HCT116 (cell line): ENCODE data around the gene KDM3B. TPM values are rescaled to one million over a fixed set of nuclear protein-coding genes. Genes with fewer than 3 reads are reported as not detected.

ENCODE experiments used
- ATAC-seq: fragments of 200-7000 bp; cut with Tn5 transposase; 2 replicates; pipeline ENCODE4 v1.9.1; 2020; ENCODE audit warnings: mild to moderate bottlenecking, moderate library complexity
- BruUV-seq: library from RNA; stranded (reverse); fragments of 400-500 nt; replicated peaks from 2 replicates; lab custom pipeline; 2021; lab: Mats Ljungman, UMichigan
- CTCF ChIA-PET: fragments of 300-600 bp; sonication (Branson Sonifier 250); formaldehyde crosslinking; loops from one replicate; lab custom pipeline; 2021; ENCODE audit warnings: antibody characterized with exemption; lab: Charles Lee
- POLR2A ChIA-PET: fragments of 300-600, 350-600 bp; sonication (Branson Sonifier 250); formaldehyde crosslinking; loops from one replicate; lab custom pipeline; 2021; ENCODE audit warnings: antibody characterized with exemption; lab: Charles Lee
- RAD21 ChIA-PET, 2 experiments: fragments of 300-600 bp; sonication (Branson Sonifier 250); formaldehyde crosslinking; loops; one replicate each; lab custom pipeline; 2023; ENCODE audit warnings: low total read pairs in 2 of 2; ENCODE audit not compliant: uncharacterized antibody in 2 of 2, unreplicated experiment in 2 of 2, low non-redundant PET in 1 of 2; lab: Charles Lee
- DNase-seq: peaks from one replicate; pipeline ENCODE4 v3.0.0-alpha.2; 2010; ENCODE audit warnings: low read depth, low spot score
- H2AFZ ChIP-seq: fragments of 200-600 bp; shearing (Covaris generic), sonication (generic); 2 replicates; pipeline ENCODE4 v1.6.1; 2017; ENCODE audit warnings: low read depth, mixed run types, mixed read lengths, antibody characterized with exemption, low read length; ENCODE audit not compliant: poor library complexity, severe bottlenecking
- H3K27ac ChIP-seq: 2 replicates; pipeline ENCODE4 v1.5.1; 2012; ENCODE audit warnings: low read depth, low read length
- H3K27me3 ChIP-seq: fragments of 200-600 bp; sonication (generic); 2 replicates; pipeline ENCODE4 v1.6.1; 2016; ENCODE audit warnings: mixed run types, low read length, mixed read lengths; ENCODE audit not compliant: insufficient read depth
- H3K36me3 ChIP-seq, 2 experiments: fragments of 200-500 bp in 1 of 2; fragments of 200-600 bp in 1 of 2; sonication (Bioruptor generic) in 1 of 2; sonication (generic) in 1 of 2; 2 replicates each; pipeline versions ENCODE4 v1.5.1 to v1.6.1; 2014 to 2016; ENCODE audit warnings: low read length in 2 of 2, inconsistent platforms in 1 of 2, mixed read lengths in 1 of 2, mixed run types in 1 of 2; ENCODE audit not compliant: insufficient read depth in 2 of 2, control insufficient read depth in 1 of 2
- H3K4me1 ChIP-seq, 2 experiments: fragments of 200-600 bp in 1 of 2; sonication (generic) in 1 of 2; 2 replicates each; pipeline versions ENCODE4 v1.5.1 to v1.6.1; 2012 to 2017; ENCODE audit warnings: low read length in 2 of 2, inconsistent platforms in 1 of 2, mild to moderate bottlenecking in 1 of 2, mixed read lengths in 1 of 2, mixed run types in 1 of 2, moderate library complexity in 1 of 2; ENCODE audit not compliant: insufficient read depth in 2 of 2, control insufficient read depth in 1 of 2
- H3K4me2 ChIP-seq: fragments of 200-600 bp; sonication (generic); 2 replicates; pipeline ENCODE4 v1.6.1; 2017; ENCODE audit warnings: mixed run types, low read length, mixed read lengths
- H3K4me3 ChIP-seq, 2 experiments: fragments of 200-600 bp in 1 of 2; sonication (generic) in 1 of 2; replicated peaks in 1 of 2; 2 replicates each; pipeline ENCODE4 v1.5.1; 2011 to 2016; ENCODE audit warnings: low read length in 2 of 2, control low read depth in 1 of 2, low read depth in 1 of 2, mild to moderate bottlenecking in 1 of 2, mixed read lengths in 1 of 2, mixed run types in 1 of 2
- H3K79me2 ChIP-seq: fragments of 200-600 bp; sonication (generic); 2 replicates; pipeline ENCODE4 v1.6.1; 2017; ENCODE audit warnings: mild to moderate bottlenecking, mixed run types, low read length, moderate library complexity, mixed read lengths; ENCODE audit not compliant: insufficient read depth
- H3K9ac ChIP-seq: fragments of 200-600 bp; sonication (generic); 2 replicates; pipeline ENCODE4 v1.6.1; 2016; ENCODE audit warnings: low read length, mixed read lengths
- H3K9me2 ChIP-seq: fragments of 200-600 bp; sonication (generic), shearing (Covaris generic); 2 replicates; pipeline ENCODE4 v1.6.1; 2017; ENCODE audit warnings: mixed run types, mild to moderate bottlenecking, moderate library complexity; ENCODE audit not compliant: insufficient read depth
- H3K9me3 ChIP-seq, 2 experiments: fragments of 200-500 bp in 1 of 2; fragments of 200-600 bp in 1 of 2; sonication (Bioruptor generic) in 1 of 2; sonication (generic) in 1 of 2; 2 replicates each; pipeline ENCODE4 v1.6.1; 2014 to 2017; ENCODE audit warnings: low read length in 2 of 2, mixed read lengths in 2 of 2, inconsistent platforms in 1 of 2, low read depth in 1 of 2, mild to moderate bottlenecking in 1 of 2, mixed run types in 1 of 2, moderate library complexity in 1 of 2; ENCODE audit not compliant: control insufficient read depth in 1 of 2, insufficient read depth in 1 of 2
- H4K20me1 ChIP-seq: fragments of 200-600 bp; sonication (generic), shearing (Covaris generic); 2 replicates; pipeline ENCODE4 v1.6.1; 2017; ENCODE audit warnings: mixed run types, mild to moderate bottlenecking, moderate library complexity; ENCODE audit not compliant: insufficient read depth
- CTCF ChIP-seq, 3 experiments: fragments of 200-600 bp in 1 of 3; sonication (generic) in 1 of 3; IDR thresholded peaks in 2 of 3; conservative IDR thresholded peaks in 1 of 3; 2 replicates each; pipeline ENCODE4 v1.5.1; 2012 to 2017; ENCODE audit warnings: low read depth in 2 of 3, low read length in 2 of 3, antibody characterized with exemption in 1 of 3, borderline replicate concordance in 1 of 3, control low read depth in 1 of 3, mild to moderate bottlenecking in 1 of 3, mixed read lengths in 1 of 3, mixed run types in 1 of 3, moderate library complexity in 1 of 3; ENCODE audit not compliant: insufficient read depth in 1 of 3
- FOSL1 ChIP-seq: IDR thresholded peaks from 2 replicates; pipeline ENCODE4 v1.6.1; 2012; ENCODE audit warnings: low read depth
- POLR2A ChIP-seq: IDR thresholded peaks from 2 replicates; pipeline ENCODE4 v1.7.0; 2011; ENCODE audit warnings: borderline replicate concordance; ENCODE audit not compliant: insufficient read depth, insufficient read length; ENCODE audit errors: extremely low read depth
- POLR2AphosphoS5 ChIP-seq: IDR thresholded peaks from 2 replicates; pipeline ENCODE4 v1.6.1; 2011; ENCODE audit warnings: mild to moderate bottlenecking, low read depth, low read length, moderate library complexity
- YY1 ChIP-seq: IDR thresholded peaks from 2 replicates; pipeline ENCODE4 v1.6.1; 2011; ENCODE audit warnings: low read length, low read depth, moderate library complexity, mild to moderate bottlenecking; ENCODE audit not compliant: insufficient replicate concordance; ENCODE audit errors: extremely low read depth
- intact Hi-C: fragments of 100-400 bp; cut with micrococcal nuclease; formaldehyde crosslinking; loops from 2 replicates; pipeline ENCODE4 v1.10.0; 2022
- total RNA-seq: library from RNA; stranded (reverse); gene quantifications from one replicate; pipeline ENCODE4 v1.2.1, GENCODE V29; 2021; ENCODE audit not compliant: unreplicated experiment

KDM3B gene
- total RNA-seq, 1 experiment from 2014 or later: 65.1 TPM

- H3K79me2 ChIP-seq: peaks cover 31% of the 10 kb centered on the region
- no TSS peak for BruUV-seq
- H3K9me3 ChIP-seq: no peaks in the 10 kb centered on the region
- peak overlapping the region; percentile 53 to 82 for H3K4me3 ChIP-seq
- peak; percentile 81 for DNase-seq
- no peaks in the 10 kb centered on the region for H3K9me2 ChIP-seq
- CTCF ChIA-PET: interaction anchor here (1.0 to 3.4 kb wide), 4 partner anchors 9 to 53 kb away, joined by 3 to 48 read pairs (median 8); no protein-coding TSS in a partner anchor
- H3K4me1 ChIP-seq: peaks cover 0 to 40% of the 10 kb centered on the region in 2 experiments; a peak in 3 of 4 replicates
- intact Hi-C loops: no loop called here
- H3K4me2 ChIP-seq: peak overlapping the region; percentile 100
- RAD21 ChIA-PET: interaction anchor here in 1 of 2 experiments (1.1 kb wide), 1 partner anchor 71 kb away, joined by 3 read pairs; no protein-coding TSS in a partner anchor
- H4K20me1 ChIP-seq: no peaks in the 10 kb centered on the region; the same call in 1 of the 2 replicates
- POLR2A ChIA-PET: interaction anchor here (1.0 to 3.1 kb wide), 3 partner anchors 9 to 111 kb away, joined by 3 to 16 read pairs (median 4); no protein-coding TSS in a partner anchor
- TF ChIP-seq POLR2A (peak; percentile 33), FOSL1 (no peak), POLR2AphosphoS5 (peak; percentile 77), YY1 (peak; percentile 7), CTCF (IDR thresholded peaks at IDR 0.05 in 2 of 3, conservative IDR thresholded peaks at IDR 0.05 in 1 of 3; ENCODE audit: borderline replicate concordance in 1 of 3, insufficient read depth in 1 of 3, low read depth in 2 of 3, low read length in 2 of 3) (peak in 2 of 3 experiments; percentile 77 to 83; a peak in 4 of 6 replicates)
- H2AFZ ChIP-seq: no peak overlapping the region
- H3K9ac ChIP-seq: peak overlapping the region; percentile 93
- no peaks in the 10 kb centered on the region for H3K27me3 ChIP-seq
- peak overlapping the region; percentile 88 for H3K27ac ChIP-seq
- peaks cover 4 to 22% of the 10 kb centered on the region in 2 experiments for H3K36me3 ChIP-seq
- ATAC-seq: peak; percentile 52
Measured at GRCh38 chr5:138464008-138464387, 111.5 kb downstream of the KDM3B start.
